BLaER1 treated with 17β-estradiol and CSF1 and Interleukin-3, amounts not matched to agents 10 nM and 100 nM (cell line): ENCODE data around the gene GRIN2A.

Experiments used
- H3K27ac ChIP-seq, 11 experiments: shearing (Covaris generic); formaldehyde crosslinking; 2 replicates each; pipeline ENCODE4 v1.8.1; 2022
- H3K27me3 ChIP-seq, 11 experiments: shearing (Covaris generic); formaldehyde crosslinking; 2 replicates each; pipeline ENCODE4 v1.8.1; 2022
- H3K36me3 ChIP-seq, 11 experiments: shearing (Covaris generic); formaldehyde crosslinking; 2 replicates each; pipeline ENCODE4 v1.8.1; 2022
- H3K4me1 ChIP-seq, 10 experiments: shearing (Covaris generic); formaldehyde crosslinking; 2 replicates each; pipeline ENCODE4 v1.8.1; 2022
- H3K4me2 ChIP-seq, 11 experiments: shearing (Covaris generic); formaldehyde crosslinking; 2 replicates each; pipeline ENCODE4 v1.8.1; 2022
- H3K4me3 ChIP-seq, 10 experiments: shearing (Covaris generic); formaldehyde crosslinking; 2 replicates each; pipeline ENCODE4 v1.8.1; 2022
- H3K9ac ChIP-seq, 11 experiments: shearing (Covaris generic); formaldehyde crosslinking; 2 replicates each; pipeline ENCODE4 v1.8.1; 2022
- H3K9me3 ChIP-seq, 11 experiments: shearing (Covaris generic); formaldehyde crosslinking; replicated peaks in 1 of 11; 2 replicates each; pipeline ENCODE4 v1.8.1; 2022
- H4K20me1 ChIP-seq, 11 experiments: shearing (Covaris generic); formaldehyde crosslinking; 2 replicates each; pipeline ENCODE4 v1.8.1; 2022
- Cebpa-rat ChIP-seq, 11 experiments: shearing (Covaris generic); IDR thresholded peaks; 2 replicates each; pipeline ENCODE4 v1.8.1; 2022

The GRIN2A gene

DNA sequence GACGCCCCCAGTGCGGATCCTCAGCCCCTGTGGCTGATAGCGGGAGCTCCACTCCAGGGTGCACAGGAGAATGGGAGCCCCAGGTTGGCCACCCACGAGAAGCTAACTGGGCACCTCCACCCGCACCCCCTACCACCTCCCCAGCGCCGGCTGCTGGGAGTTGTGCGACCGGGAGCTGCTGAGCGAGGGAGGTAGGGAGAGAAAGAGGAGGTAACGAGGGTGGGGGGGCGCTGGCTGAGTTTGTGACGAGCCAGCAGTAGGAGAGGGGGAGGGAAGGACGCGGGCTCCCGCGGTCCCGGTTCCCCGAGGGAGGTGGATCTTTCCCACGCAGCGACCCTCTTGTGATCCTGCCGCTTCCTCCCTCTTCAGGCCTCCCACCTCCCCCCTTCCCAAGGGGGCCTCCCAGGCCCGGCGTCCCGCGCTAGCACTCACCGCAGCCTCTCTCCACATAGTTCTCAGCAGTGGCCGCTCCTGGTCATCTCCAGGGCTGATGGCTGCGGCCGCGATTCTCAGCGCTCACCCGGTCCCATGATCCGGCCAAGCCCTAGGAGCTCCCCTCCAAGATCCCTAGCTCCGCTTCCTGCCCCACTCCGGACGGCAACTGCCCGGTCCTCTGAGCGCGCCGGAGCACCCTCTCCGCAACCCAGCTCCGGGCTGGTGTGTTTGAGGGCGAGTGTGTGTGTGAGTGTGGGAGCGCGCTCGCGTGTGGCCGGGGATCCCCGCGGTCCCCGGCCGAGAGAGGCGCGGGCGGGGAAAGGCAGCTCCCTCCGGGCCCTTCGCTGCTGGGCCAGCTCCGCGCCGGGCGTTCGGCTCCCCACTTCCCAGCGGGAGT, at the start of gene GRIN2A:
Gene GRIN2A (minus strand): TSS at position 207 of the 832 bp plus-strand sequence. CDS start 2,017 bp downstream, outside the sequence.
- Histone ChIP-seq H3K27ac (no peak within 1 kb of the TSS), H3K9ac (peak within 1 kb of the TSS in 7 of 11 experiments; percentile 8 to 65 (median 36); a peak in 7 of 22 replicates), H3K4me3 (peak within 1 kb of the TSS; percentile 45 to 67 (median 55); a peak in 19 of 20 replicates), H4K20me1 (peaks cover 0 to 22% (median 4%) of the 10 kb centered on the region in 11 experiments; a peak in 9 of 22 replicates), H3K27me3 (peaks cover 45 to 59% (median 50%) of the 10 kb centered on the region in 11 experiments), H3K36me3 (no peaks in the 10 kb centered on the region), H3K4me1 (peaks cover 10 to 20% (median 18%) of the 10 kb centered on the region in 10 experiments; a peak in 17 of 20 replicates), H3K4me2 (peak within 1 kb of the TSS; percentile 77 to 99 (median 88)), H3K9me3 (no peaks in the 10 kb centered on the region; a peak in 1 of 22 replicates)
- TF ChIP-seq Cebpa-rat (IDR thresholded peaks at IDR 0.05): no peak

GRCh38 chr16:10231563-10231962, 49.3 kb upstream of the GRIN2A start:
- Histone ChIP-seq H3K36me3 (no peaks in the 10 kb centered on the region), H3K9ac (no peak overlapping the region), H3K27me3 (no peaks in the 10 kb centered on the region), H3K4me2 (no peak overlapping the region), H3K4me1 (peaks cover 16 to 36% (median 32%) of the 10 kb centered on the region in 10 experiments), H4K20me1 (no peaks in the 10 kb centered on the region), H3K27ac (no peak overlapping the region), H3K4me3 (no peak overlapping the region), H3K9me3 (peaks cover 19 to 25% (median 21%) of the 10 kb centered on the region in 11 experiments; a peak in 21 of 22 replicates)
- no peak for TF ChIP-seq Cebpa-rat (IDR thresholded peaks at IDR 0.05)

DNA sequence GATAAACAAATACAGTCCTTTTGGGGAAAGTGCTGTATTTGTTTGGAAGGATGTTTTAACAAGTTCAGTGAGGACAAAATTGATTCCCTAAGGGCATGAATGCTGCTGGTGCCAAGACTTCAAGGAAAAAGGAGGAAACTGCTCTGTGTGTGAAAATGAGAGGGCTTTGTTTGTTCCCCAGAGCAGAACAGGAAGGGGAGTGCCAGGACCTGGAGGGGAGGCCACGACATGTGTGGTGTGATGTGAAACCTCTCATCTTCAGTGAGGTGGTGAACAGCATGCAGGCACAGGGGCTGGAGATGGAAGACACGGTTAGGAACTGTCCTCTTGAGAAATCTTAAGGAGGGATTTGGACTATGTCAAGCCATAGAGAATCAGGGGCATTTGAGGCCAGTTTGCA, 46.6 kb upstream of the GRIN2A start:
- no peaks in the 10 kb centered on the region for H4K20me1 ChIP-seq
- H3K27me3 ChIP-seq: no peaks in the 10 kb centered on the region
- H3K9ac ChIP-seq: peak overlapping the region in 3 of 11 experiments; percentile 13 to 30 (median 23); a peak in 3 of 22 replicates
- peak overlapping the region in 4 of 11 experiments; percentile 1 to 46 (median 16); a peak in 5 of 22 replicates for H3K27ac ChIP-seq
- H3K4me2 ChIP-seq: peak overlapping the region; percentile 50 to 84 (median 75)
- peaks cover 26 to 64% (median 59%) of the 10 kb centered on the region in 10 experiments for H3K4me1 ChIP-seq
- H3K36me3 ChIP-seq: no peaks in the 10 kb centered on the region
- no peak overlapping the region; a peak in 1 of 20 replicates for H3K4me3 ChIP-seq
- no peak for TF ChIP-seq Cebpa-rat (IDR thresholded peaks at IDR 0.05)
- H3K9me3 ChIP-seq: peaks cover 19 to 25% (median 21%) of the 10 kb centered on the region in 11 experiments; a peak in 21 of 22 replicates

DNA sequence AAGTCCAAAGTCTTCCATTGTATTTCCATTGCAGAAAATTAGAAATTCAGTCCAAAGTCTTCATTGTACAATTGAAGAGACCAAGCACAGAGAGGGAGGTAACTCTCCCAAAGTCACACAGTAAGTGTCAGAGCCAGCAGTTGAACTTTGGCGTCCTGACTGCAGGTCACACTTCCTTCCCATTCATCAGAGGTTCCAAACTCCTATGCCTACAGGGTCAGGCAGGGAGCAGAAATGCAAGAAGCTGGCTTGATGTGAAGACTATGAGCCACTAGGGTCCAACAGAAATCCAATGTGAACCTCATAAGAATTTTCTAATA, 44.7 kb upstream of the GRIN2A start:
- peaks cover 6 to 12% (median 7%) of the 10 kb centered on the region in 11 experiments; a peak in 18 of 22 replicates for H3K9me3 ChIP-seq
- H3K27me3 ChIP-seq: no peaks in the 10 kb centered on the region
- peak overlapping the region in 10 of 11 experiments; percentile 40 to 84 (median 76); a peak in 18 of 22 replicates for H3K4me2 ChIP-seq
- H3K27ac ChIP-seq: peak overlapping the region in 5 of 11 experiments; percentile 1 to 57 (median 42); a peak in 5 of 22 replicates
- peak overlapping the region in 1 of 11 experiments; percentile 9; a peak in 1 of 22 replicates for H3K9ac ChIP-seq
- no peaks in the 10 kb centered on the region for H4K20me1 ChIP-seq
- peaks cover 26 to 78% (median 69%) of the 10 kb centered on the region in 10 experiments for H3K4me1 ChIP-seq
- H3K36me3 ChIP-seq: no peaks in the 10 kb centered on the region
- peak overlapping the region in 2 of 10 experiments; percentile 2 to 15; a peak in 4 of 20 replicates for H3K4me3 ChIP-seq
- no peak for TF ChIP-seq Cebpa-rat (IDR thresholded peaks at IDR 0.05)

DNA sequence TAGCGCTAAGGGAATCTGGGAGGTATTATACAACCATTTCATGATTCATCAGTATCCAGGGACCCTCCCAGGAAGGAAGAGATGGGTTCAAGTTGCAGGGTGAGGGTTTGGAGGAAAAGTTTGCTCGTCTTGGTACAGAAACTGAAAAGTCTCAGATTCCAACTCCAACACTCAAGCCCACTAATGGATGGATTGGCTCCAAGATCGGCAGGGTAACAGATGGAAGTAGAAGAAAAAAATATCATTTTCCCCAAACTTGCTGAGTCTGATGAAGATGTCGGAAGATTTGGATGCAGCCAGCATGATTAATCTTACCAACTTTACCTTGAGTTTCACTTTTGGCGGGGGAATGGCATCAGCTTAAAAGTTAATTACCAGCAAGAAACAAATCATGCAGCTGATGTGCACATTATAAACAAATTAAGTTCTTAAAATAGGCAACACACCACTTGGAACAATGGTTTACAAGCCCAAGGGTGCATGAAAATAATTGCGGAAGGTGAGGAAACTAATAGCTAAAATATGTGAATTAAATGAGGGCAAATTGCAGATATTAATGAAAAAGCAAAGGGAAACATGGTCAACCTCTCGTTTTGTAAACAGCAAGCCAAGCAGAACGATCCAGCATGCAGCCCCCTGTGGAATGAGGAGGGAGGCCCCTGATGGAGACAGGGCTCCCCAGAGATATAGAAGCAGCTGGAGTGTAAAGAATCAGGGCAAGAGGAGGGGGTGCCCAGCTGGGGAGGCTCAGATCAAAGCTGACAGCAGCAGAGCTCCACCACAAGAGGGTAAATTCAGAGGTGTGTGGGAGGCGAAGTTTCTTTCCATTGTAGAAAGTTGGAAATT, 44.1 kb upstream of the GRIN2A start:
- no peaks in the 10 kb centered on the region for H3K36me3 ChIP-seq
- peaks cover under 1 to 6% (median 2%) of the 10 kb centered on the region in 11 experiments; a peak in 9 of 22 replicates for H3K9me3 ChIP-seq
- no peaks in the 10 kb centered on the region for H4K20me1 ChIP-seq
- no peak for TF ChIP-seq Cebpa-rat (IDR thresholded peaks at IDR 0.05)
- peak overlapping the region in 3 of 11 experiments; percentile 9 to 39 (median 30); a peak in 4 of 22 replicates for H3K9ac ChIP-seq
- H3K27me3 ChIP-seq: no peaks in the 10 kb centered on the region
- H3K4me1 ChIP-seq: peaks cover 26 to 84% (median 74%) of the 10 kb centered on the region in 10 experiments
- peak overlapping the region; percentile 11 to 84 (median 75) for H3K4me2 ChIP-seq
- peak overlapping the region in 5 of 11 experiments; percentile 1 to 57 (median 47); a peak in 6 of 22 replicates for H3K27ac ChIP-seq
- peak overlapping the region in 3 of 10 experiments; percentile 12 to 22 (median 15); a peak in 5 of 20 replicates for H3K4me3 ChIP-seq

GRCh38 chr16:10225653-10226052, 43.4 kb upstream of the GRIN2A start:
- TF ChIP-seq Cebpa-rat (IDR thresholded peaks at IDR 0.05): no peak
- no peaks in the 10 kb centered on the region for H3K9me3 ChIP-seq
- H3K9ac ChIP-seq: no peak overlapping the region; a peak in 1 of 22 replicates
- H3K4me3 ChIP-seq: 0 out of 20 replicates have a peak overlapping the region, but pooled peaks of 2 of the 10 experiments have one; percentile 15 to 22
- peak overlapping the region; percentile 11 to 84 (median 75); a peak in 20 of 22 replicates for H3K4me2 ChIP-seq
- H3K4me1 ChIP-seq: peaks cover 26 to 91% (median 81%) of the 10 kb centered on the region in 10 experiments
- H3K36me3 ChIP-seq: no peaks in the 10 kb centered on the region
- H3K27me3 ChIP-seq: no peaks in the 10 kb centered on the region
- no peaks in the 10 kb centered on the region for H4K20me1 ChIP-seq
- H3K27ac ChIP-seq: peak overlapping the region in 4 of 11 experiments; percentile 25 to 57 (median 40); a peak in 6 of 22 replicates

GRCh38 chr16:10224850-10225249, 42.6 kb upstream of the GRIN2A start:
- Histone ChIP-seq H3K27me3 (no peaks in the 10 kb centered on the region), H3K4me2 (peak overlapping the region in 4 of 11 experiments; percentile 44 to 81 (median 72); a peak in 6 of 22 replicates), H4K20me1 (no peaks in the 10 kb centered on the region), H3K36me3 (no peaks in the 10 kb centered on the region), H3K4me1 (peaks cover 26 to 98% (median 88%) of the 10 kb centered on the region in 10 experiments), H3K9me3 (no peaks in the 10 kb centered on the region), H3K9ac (no peak overlapping the region), H3K27ac (no peak overlapping the region), H3K4me3 (no peak overlapping the region)
- no peak for TF ChIP-seq Cebpa-rat (IDR thresholded peaks at IDR 0.05)

GRCh38 chr16:10220942-10221341, 38.7 kb upstream of the GRIN2A start:
- H3K27me3 ChIP-seq: no peaks in the 10 kb centered on the region
- no peak overlapping the region for H3K4me3 ChIP-seq
- TF ChIP-seq Cebpa-rat (IDR thresholded peaks at IDR 0.05): no peak
- H4K20me1 ChIP-seq: no peaks in the 10 kb centered on the region
- H3K9ac ChIP-seq: no peak overlapping the region
- no peaks in the 10 kb centered on the region for H3K36me3 ChIP-seq
- H3K9me3 ChIP-seq: no peaks in the 10 kb centered on the region
- H3K4me2 ChIP-seq: peak overlapping the region in 8 of 11 experiments; percentile 8 to 66 (median 51); a peak in 17 of 22 replicates
- H3K27ac ChIP-seq: no peak overlapping the region
- H3K4me1 ChIP-seq: peaks cover 4 to 70% (median 53%) of the 10 kb centered on the region in 10 experiments; a peak in 19 of 20 replicates
